K562 (cell line): ENCODE results near the gene FAM171A1. TPM values are rescaled to one million over a fixed set of nuclear protein-coding genes. Genes with fewer than 3 reads are reported as not detected.

Experiments used
- ATAC-seq: fragments of 200-7000 bp; cut with Tn5 transposase; 3 replicates; pipeline ENCODE4 v1.9.1; 2020; ENCODE audit warnings: moderate library complexity
- BruUV-seq: library from RNA; stranded (reverse); fragments of 400-500 nt; replicated peaks from 2 replicates; lab custom pipeline; 2021; lab: Mats Ljungman, UMichigan
- CTCF ChIA-PET: fragments of 300-600 bp; formaldehyde crosslinking; extraction: SDS; loops from one replicate; lab custom pipeline; 2021; ENCODE audit warnings: low intra/inter-chr PET ratio; lab: Yijun Ruan, JAX
- POLR2A ChIA-PET: fragments of 300-600, 350-650 bp; sonication (Branson Sonifier 250); formaldehyde crosslinking; extraction: SDS; loops from one replicate; lab custom pipeline; 2021; ENCODE audit warnings: antibody characterized with exemption, inconsistent platforms; lab: Yijun Ruan, JAX
- DNase-seq, 4 experiments: peaks; one replicate each; pipeline versions ENCODE4 v3.0.0 to v3.0.0-alpha.2; 2011 to 2018; ENCODE audit warnings: low spot score in 3 of 4, mixed read lengths in 3 of 4; ENCODE audit errors: extremely low read depth in 1 of 4
- FAIRE-seq: peaks from 2 replicates; lab custom pipeline; 2011; peaks lifted over from hg19 to GRCh38; lab: Jason Lieb, UNC
- H2AFZ ChIP-seq: 2 replicates; pipeline ENCODE4 v1.6.0; 2011; ENCODE audit warnings: low read depth, low read length, control low read depth, inconsistent platforms
- H3K27ac ChIP-seq: fragments of 200-600 bp; 3 replicates; pipeline ENCODE4 v1.8.0; 2011; ENCODE audit warnings: low read depth, mild to moderate bottlenecking, control low read depth, inconsistent platforms, low read length, moderate library complexity, mixed read lengths; ENCODE audit errors: extremely low read depth
- H3K27me3 ChIP-seq, 2 experiments: fragments of 300-600 bp in 1 of 2; 2 replicates in 1 of 2; 3 replicates in 1 of 2; pipeline versions ENCODE4 v1.6.0 to v1.8.0; 2011; ENCODE audit warnings: inconsistent platforms in 2 of 2, low read length in 2 of 2, mild to moderate bottlenecking in 1 of 2, mixed read lengths in 1 of 2, moderate library complexity in 1 of 2; ENCODE audit not compliant: control insufficient read depth in 2 of 2, insufficient read depth in 2 of 2
- H3K36me3 ChIP-seq: fragments of 300-600 bp; 3 replicates; pipeline ENCODE4 v1.8.0; 2011; ENCODE audit warnings: mild to moderate bottlenecking, low read length, inconsistent platforms; ENCODE audit not compliant: control insufficient read depth, insufficient read depth
- H3K4me1 ChIP-seq, 2 experiments: fragments of 200-600 bp in 1 of 2; replicated peaks in 1 of 2; 2 replicates in 1 of 2; 3 replicates in 1 of 2; pipeline versions ENCODE4 v1.5.1 to v1.8.0; 2011; ENCODE audit warnings: inconsistent platforms in 2 of 2, low read length in 2 of 2, mild to moderate bottlenecking in 1 of 2, mixed read lengths in 1 of 2, moderate library complexity in 1 of 2; ENCODE audit not compliant: control insufficient read depth in 2 of 2, insufficient read depth in 2 of 2
- H3K4me2 ChIP-seq: 2 replicates; pipeline ENCODE4 v1.6.1; 2011; ENCODE audit warnings: low read length, control low read depth, inconsistent platforms, mixed read lengths; ENCODE audit not compliant: insufficient read depth
- H3K4me3 ChIP-seq: fragments of 200-600 bp; sonication (generic), shearing (Covaris generic); 2 replicates; pipeline ENCODE4 v1.5.1; 2016; ENCODE audit warnings: control low read depth, inconsistent platforms
- H3K79me2 ChIP-seq: fragments of 200-600 bp; 3 replicates; pipeline ENCODE4 v1.8.0; 2011; ENCODE audit warnings: low read length, inconsistent platforms; ENCODE audit not compliant: control insufficient read depth, insufficient read depth
- H3K9ac ChIP-seq, 2 experiments: 2 replicates each; pipeline versions ENCODE4 v1.6.0 to v1.6.1; 2011; ENCODE audit warnings: low read depth in 2 of 2, low read length in 2 of 2, control low read depth in 1 of 2, inconsistent platforms in 1 of 2, mild to moderate bottlenecking in 1 of 2, mixed read lengths in 1 of 2; ENCODE audit not compliant: insufficient read depth in 1 of 2
- H3K9me1 ChIP-seq: one replicate; pipeline ENCODE4 v1.6.0; 2011; ENCODE audit warnings: inconsistent platforms, mild to moderate bottlenecking, low read length, moderate library complexity; ENCODE audit not compliant: control insufficient read depth, insufficient read depth
- H3K9me3 ChIP-seq: replicated peaks from 2 replicates; pipeline ENCODE4 v1.5.1; 2011; ENCODE audit warnings: low read depth, low read length, inconsistent platforms; ENCODE audit not compliant: control insufficient read depth, insufficient read depth
- H4K20me1 ChIP-seq: replicated peaks from 2 replicates; pipeline ENCODE4 v1.6.1; 2011; ENCODE audit warnings: low read length, inconsistent platforms, mixed read lengths; ENCODE audit not compliant: control insufficient read depth, insufficient read depth
- ASH1L ChIP-seq: fragments of 450-650 bp; IDR thresholded peaks from 2 replicates; pipeline ENCODE4 v1.6.1; 2018; ENCODE audit warnings: borderline replicate concordance, mild to moderate bottlenecking, low read depth; ENCODE audit not compliant: partially characterized antibody
- CEBPB ChIP-seq: fragments of 450-650 bp; IDR thresholded peaks from 2 replicates; pipeline ENCODE4 v1.6.1; 2016; ENCODE audit warnings: missing genetic modification characterization, missing compliant biosample characterization
- DPF2 ChIP-seq: fragments of 450-650 bp; IDR thresholded peaks from 2 replicates; pipeline ENCODE4 v1.6.1; 2016
- EP400 ChIP-seq: fragments of 450-650 bp; IDR thresholded peaks from 2 replicates; pipeline ENCODE4 v1.6.1; 2017; ENCODE audit warnings: antibody characterized with exemption, mild to moderate bottlenecking, moderate library complexity
- FOXM1 ChIP-seq, 2 experiments: fragments of 450-650 bp in 1 of 2; sonication (generic) in 1 of 2; formaldehyde crosslinking in 1 of 2; IDR thresholded peaks; 2 replicates each; pipeline versions ENCODE4 v1.6.1 to v1.9.0; 2017 to 2022; ENCODE audit warnings: low read depth in 2 of 2, mild to moderate bottlenecking in 2 of 2, missing genetic modification reagents in 1 of 2, moderate library complexity in 1 of 2
- HIVEP1 ChIP-seq: fragments of 250-450 bp; sonication (Bioruptor Pico); IDR thresholded peaks from 2 replicates; pipeline ENCODE4 v1.4.0; 2020; ENCODE audit warnings: mild to moderate bottlenecking
- HOXB6 ChIP-seq: fragments of 250-450 bp; sonication (Bioruptor Pico); IDR thresholded peaks from 2 replicates; pipeline ENCODE4 v1.5.1; 2022; ENCODE audit warnings: mild to moderate bottlenecking, borderline replicate concordance
- MTA3 ChIP-seq: fragments of 450-650 bp; formaldehyde crosslinking; IDR thresholded peaks from 2 replicates; pipeline ENCODE4 v1.6.1; 2017; ENCODE audit warnings: mild to moderate bottlenecking, borderline replicate concordance
- NBN ChIP-seq: fragments of 450-650 bp; IDR thresholded peaks from 2 replicates; pipeline ENCODE4 v1.6.1; 2016; ENCODE audit warnings: low read depth, mild to moderate bottlenecking
- SMARCB1 ChIP-seq: IDR thresholded peaks from 2 replicates; pipeline ENCODE4 v1.6.1; 2011; ENCODE audit warnings: improper control_type of control experiment, low read depth; ENCODE audit not compliant: insufficient read length
- TAF9B ChIP-seq: fragments of 450-650 bp; IDR thresholded peaks from 2 replicates; pipeline ENCODE4 v1.6.1; 2018; ENCODE audit warnings: mild to moderate bottlenecking; ENCODE audit not compliant: partially characterized antibody
- TBP ChIP-seq: optimal IDR thresholded peaks from 2 replicates; pipeline ENCODE3; 2011; ENCODE audit warnings: low read depth, low read length, improper control_type of control experiment
- ZNF124 ChIP-seq: sonication (generic); formaldehyde crosslinking; IDR thresholded peaks from 2 replicates; pipeline ENCODE4 v1.8.1; 2022; ENCODE audit warnings: missing genetic modification reagents
- ZNF507 ChIP-seq: conservative IDR thresholded peaks from 2 replicates; pipeline ENCODE4 v1.6.1; 2017; ENCODE audit warnings: missing genetic modification characterization, missing compliant biosample characterization
- ZSCAN29 ChIP-seq: fragments of 450-650 bp; IDR thresholded peaks from 2 replicates; pipeline ENCODE4 v1.6.1; 2017
- WGBS: fragments of 100-300 bp; shearing (Covaris generic); methylation state at CpG from one replicate; pipeline ENCODE4 v1.1.6; 2016; ENCODE audit warnings: low coverage, mixed read lengths; ENCODE audit not compliant: insufficient coverage; ENCODE audit errors: missing lambda C conversion rate; 5-methylcytosine and 5-hydroxymethylcytosine counted together
- in situ Hi-C: fragments of 300-500 bp; cut with MboI; formaldehyde crosslinking; loops from 4 replicates; pipeline ENCODE4 v1.15.0; 2018; ENCODE audit warnings: inconsistent platforms, mixed read lengths
- intact Hi-C: fragments of 100-400 bp; cut with micrococcal nuclease; formaldehyde crosslinking; loops from 2 replicates; pipeline ENCODE4 v1.14.2; 2022
- polyA plus RNA-seq, 8 experiments: library from polyadenylated mRNA; depleted of rRNA in 4 of 8; stranded (reverse) in 5 of 8; unstranded in 3 of 8; fragments of >200 nt; fragmentation: Nextera tagmentation in 2 of 8; fragmentation: Illumina TruSeq in 1 of 8; extraction: Ambion mirVana in 2 of 8; extraction: Trizol in 1 of 8; gene quantifications; 2 replicates each; pipeline versions ENCODE4 v1.2.1 to v1.2.3, GENCODE V29; 2011 to 2014; ENCODE audit warnings: inconsistent platforms in 1 of 8, missing spikeins in 1 of 8
- total RNA-seq, 7 experiments: library from RNA; depleted of rRNA in 6 of 7; stranded (reverse); fragments of >200 nt in 6 of 7; fragmentation: Illumina TruSeq in 2 of 7; extraction: Trizol in 2 of 7; gene quantifications; 2 replicates each; pipeline versions ENCODE4 v1.2.1 to v1.2.3, GENCODE V29; 2011 to 2021; ENCODE audit warnings: low replicate concordance in 1 of 7
- TF ChIP-seq, protein P1 (sequence below): fragments of 250-450 bp; sonication (Bioruptor Pico); IDR thresholded peaks from 2 replicates; pipeline ENCODE4 v1.8.0; 2022; ENCODE audit warnings: inconsistent platforms
- TF ChIP-seq, protein P2 (sequence below): sonication (generic); formaldehyde crosslinking; IDR thresholded peaks from 2 replicates; pipeline ENCODE4 v1.8.1; 2023; ENCODE audit warnings: mild to moderate bottlenecking, missing genetic modification reagents
- TF ChIP-seq, protein P3 (sequence below): sonication (generic); formaldehyde crosslinking; IDR thresholded peaks from 2 replicates; pipeline ENCODE4 v1.8.0; 2022; ENCODE audit warnings: mild to moderate bottlenecking, missing genetic modification reagents

FAM171A1 gene
- total and polyA plus RNA-seq, 9 of the 15 experiments (the other 6 are each of a cell fraction or from before 2014, with no cell fraction given): 0.51 to 8.2 (median 4.8) TPM

DNA sequence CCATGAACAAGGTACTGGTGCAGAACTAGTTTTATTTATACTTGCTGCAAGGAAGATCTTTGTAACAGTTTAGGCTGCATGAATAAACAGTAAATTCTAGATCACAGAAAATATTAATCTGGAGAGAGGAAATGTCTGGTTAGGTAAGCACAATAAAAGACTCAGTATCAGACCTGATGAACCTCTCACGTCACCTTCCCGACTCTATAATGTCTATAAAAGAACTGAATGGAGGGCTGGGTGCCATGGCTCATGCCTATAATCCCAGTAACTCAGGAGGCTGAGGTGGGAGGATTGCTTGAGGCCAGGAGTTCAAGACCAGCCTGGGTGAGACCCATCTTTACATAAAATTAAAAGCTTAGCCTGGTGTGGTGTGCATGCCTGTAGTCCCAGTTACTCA, 65.9 kb downstream of the FAM171A1 start:
- Histone ChIP-seq H3K4me2 (no peak overlapping the region), H3K4me1 (peaks cover 0 to 5% of the 10 kb centered on the region in 2 experiments; a peak in 2 of 5 replicates), H3K79me2 (no peaks in the 10 kb centered on the region)

More for the DNA sequence above, 65.9 kb downstream of the FAM171A1 start:
- H3K9me1 ChIP-seq: no peaks in the 10 kb centered on the region
- ChIA-PET POLR2A (interaction anchor here (1.1 kb wide), 1 partner anchor 16 kb away, joined by 3 read pairs; no protein-coding TSS in a partner anchor), CTCF (no interaction called here)
- H3K27ac ChIP-seq: no peak overlapping the region
- 11% methylated on average over 2 of the region's 2 CpGs for WGBS
- no peaks in the 10 kb centered on the region for H3K9me3 ChIP-seq
- intact Hi-C loops (no loop called here), in situ Hi-C loops (no loop called here)
- no peaks in the 10 kb centered on the region for H4K20me1 ChIP-seq
- FAIRE-seq: no peak
- H3K36me3 ChIP-seq: no peaks in the 10 kb centered on the region
- peaks cover 4 to 18% of the 10 kb centered on the region in 2 experiments; a peak in 3 of 5 replicates for H3K27me3 ChIP-seq
- no peak overlapping the region for H2AFZ ChIP-seq
- no peak for DNase-seq
- no peak for TF ChIP-seq TAF9B
- TF ChIP-seq ASH1L: no peak
- TF ChIP-seq, protein P1, sequence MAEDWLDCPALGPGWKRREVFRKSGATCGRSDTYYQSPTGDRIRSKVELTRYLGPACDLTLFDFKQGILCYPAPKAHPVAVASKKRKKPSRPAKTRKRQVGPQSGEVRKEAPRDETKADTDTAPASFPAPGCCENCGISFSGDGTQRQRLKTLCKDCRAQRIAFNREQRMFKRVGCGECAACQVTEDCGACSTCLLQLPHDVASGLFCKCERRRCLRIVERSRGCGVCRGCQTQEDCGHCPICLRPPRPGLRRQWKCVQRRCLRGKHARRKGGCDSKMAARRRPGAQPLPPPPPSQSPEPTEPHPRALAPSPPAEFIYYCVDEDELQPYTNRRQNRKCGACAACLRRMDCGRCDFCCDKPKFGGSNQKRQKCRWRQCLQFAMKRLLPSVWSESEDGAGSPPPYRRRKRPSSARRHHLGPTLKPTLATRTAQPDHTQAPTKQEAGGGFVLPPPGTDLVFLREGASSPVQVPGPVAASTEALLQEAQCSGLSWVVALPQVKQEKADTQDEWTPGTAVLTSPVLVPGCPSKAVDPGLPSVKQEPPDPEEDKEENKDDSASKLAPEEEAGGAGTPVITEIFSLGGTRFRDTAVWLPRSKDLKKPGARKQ: no peak
- no peak for TF ChIP-seq NBN
- no peak for TF ChIP-seq EP400
- TF ChIP-seq HIVEP1 (CRISPR knock-in tag): no peak
- TF ChIP-seq TBP: no peak
- TF ChIP-seq DPF2: no peak
- no peak for TF ChIP-seq HOXB6 (CRISPR knock-in tag)
- TF ChIP-seq, protein P2, sequence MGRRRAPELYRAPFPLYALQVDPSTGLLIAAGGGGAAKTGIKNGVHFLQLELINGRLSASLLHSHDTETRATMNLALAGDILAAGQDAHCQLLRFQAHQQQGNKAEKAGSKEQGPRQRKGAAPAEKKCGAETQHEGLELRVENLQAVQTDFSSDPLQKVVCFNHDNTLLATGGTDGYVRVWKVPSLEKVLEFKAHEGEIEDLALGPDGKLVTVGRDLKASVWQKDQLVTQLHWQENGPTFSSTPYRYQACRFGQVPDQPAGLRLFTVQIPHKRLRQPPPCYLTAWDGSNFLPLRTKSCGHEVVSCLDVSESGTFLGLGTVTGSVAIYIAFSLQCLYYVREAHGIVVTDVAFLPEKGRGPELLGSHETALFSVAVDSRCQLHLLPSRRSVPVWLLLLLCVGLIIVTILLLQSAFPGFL (CRISPR knock-in tag): no peak
- TF ChIP-seq MTA3: no peak
- TF ChIP-seq CEBPB: no peak
- TF ChIP-seq ZSCAN29: no peak
- TF ChIP-seq, protein P3, sequence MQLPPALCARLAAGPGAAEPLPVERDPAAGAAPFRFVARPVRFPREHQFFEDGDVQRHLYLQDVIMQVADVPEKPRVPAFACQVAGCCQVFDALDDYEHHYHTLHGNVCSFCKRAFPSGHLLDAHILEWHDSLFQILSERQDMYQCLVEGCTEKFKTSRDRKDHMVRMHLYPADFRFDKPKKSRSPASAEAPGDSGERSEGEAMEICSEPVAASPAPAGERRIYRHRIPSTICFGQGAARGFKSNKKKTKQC (CRISPR knock-in tag): no peak
- no peak for TF ChIP-seq FOXM1 (IDR thresholded peaks at IDR 0.05; ENCODE audit: low read depth)
- no peak for TF ChIP-seq FOXM1 (CRISPR knock-in tag; IDR thresholded peaks at IDR 0.05; ENCODE audit: low read depth)
- TF ChIP-seq ZNF507: no peak
- TF ChIP-seq SMARCB1: no peak
- no peak for TF ChIP-seq ZNF124
- no TSS peak for BruUV-seq
- ATAC-seq: no peak
- H3K9ac ChIP-seq: no peak overlapping the region
- no peak overlapping the region for H3K4me3 ChIP-seq
